ENCODE results near the gene TRAK2.

GRCh38 chr2:201345625-201346213, 105.5 kb downstream of the TRAK2 start:
- TF ChIP-seq CTCF (IDR thresholded peaks at IDR 0.05) (no peak), POLR2A (IDR thresholded peaks at IDR 0.05) (no peak), POLR2AphosphoS5 (IDR thresholded peaks at IDR 0.05) (no peak), EP300 (IDR thresholded peaks at IDR 0.05) (no peak)

All from stomach (tissue), 4 donors.